Measurements from ENCODE around the gene TULP4.
"Not testable (repeated sequence)": the region's sequence is repeated elsewhere in the genome, so short reads cannot be mapped to it uniquely, and the experiment has no call there.

The TULP4 gene

GRCh38 chr6:158292016-158292415, 20.2 kb upstream of the TULP4 start:
- in situ Hi-C loops (cut with MboI; ENCODE audit: low sequenced_read_pairs, unreplicated experiment) = no loop called here
- no peak for TF ChIP-seq CTCF (IDR thresholded peaks at IDR 0.05; ENCODE audit: borderline replicate concordance, control extremely low read depth, extremely low read depth, insufficient read depth, missing control alignments)
- no peak for DNase-seq (ENCODE audit: low spot score)

GRCh38 chr6:158293122-158293521, 19.1 kb upstream of the TULP4 start:
- in situ Hi-C loops (cut with MboI; ENCODE audit: low sequenced_read_pairs, unreplicated experiment) = no loop called here
- no peak for TF ChIP-seq CTCF (IDR thresholded peaks at IDR 0.05; ENCODE audit: borderline replicate concordance, control extremely low read depth, extremely low read depth, insufficient read depth, missing control alignments)
- DNase-seq (ENCODE audit: low spot score) = no peak

GRCh38 chr6:158295976-158296853, 16.1 kb upstream of the TULP4 start:
- DNase-seq (ENCODE audit: low spot score); in situ Hi-C loops (cut with MboI; ENCODE audit: low sequenced_read_pairs, unreplicated experiment): not testable (repeated sequence)

GRCh38 chr6:158296854-158297324, 15.4 kb upstream of the TULP4 start:
- DNase-seq (ENCODE audit: low spot score); in situ Hi-C loops (cut with MboI; ENCODE audit: low sequenced_read_pairs, unreplicated experiment): not testable (repeated sequence)

GRCh38 chr6:158297657-158298056, 14.6 kb upstream of the TULP4 start:
- DNase-seq (ENCODE audit: low spot score); in situ Hi-C loops (cut with MboI; ENCODE audit: low sequenced_read_pairs, unreplicated experiment): not testable (repeated sequence)

GRCh38 chr6:158300306-158301143, 11.7 kb upstream of the TULP4 start:
- DNase-seq (ENCODE audit: low spot score) = not testable (repeated sequence)

GRCh38 chr6:158301561-158301960, 10.7 kb upstream of the TULP4 start:
- in situ Hi-C loops (cut with MboI; ENCODE audit: low sequenced_read_pairs, unreplicated experiment); DNase-seq (ENCODE audit: low spot score): not testable (repeated sequence)

More at GRCh38 chr6:158300306-158301143, 11.7 kb upstream of the TULP4 start:
- in situ Hi-C loops (cut with MboI; ENCODE audit: low sequenced_read_pairs, unreplicated experiment) = not testable (repeated sequence)

GRCh38 chr6:158302195-158302796, 10.0 kb upstream of the TULP4 start:
- in situ Hi-C loops (cut with MboI; ENCODE audit: low sequenced_read_pairs, unreplicated experiment) = not testable (repeated sequence)

GRCh38 chr6:158303210-158303731, 9.0 kb upstream of the TULP4 start:
- in situ Hi-C loops (cut with MboI; ENCODE audit: low sequenced_read_pairs, unreplicated experiment) = no loop called here
- no peak for DNase-seq (ENCODE audit: low spot score)
- no peak for TF ChIP-seq CTCF (IDR thresholded peaks at IDR 0.05; ENCODE audit: borderline replicate concordance, control extremely low read depth, extremely low read depth, insufficient read depth, missing control alignments)

More at GRCh38 chr6:158302195-158302796, 10.0 kb upstream of the TULP4 start:
- DNase-seq (ENCODE audit: low spot score) = not testable (repeated sequence)

Measured in GM13976 (cell line).